IMR-90 (cell line): Measurements from ENCODE around the gene CCR5AS.

Experiments used
- ATAC-seq: fragments of 200-7000 bp; cut with Tn5 transposase; 2 replicates; pipeline ENCODE4 v1.9.1; 2020; ENCODE audit warnings: low read depth, mild to moderate bottlenecking, moderate library complexity
- BruUV-seq: library from RNA; stranded (reverse); fragments of 400-500 nt; replicated peaks from 2 replicates; lab custom pipeline; 2021; lab: Mats Ljungman, UMichigan
- CTCF ChIA-PET: fragments of 300-600 bp; formaldehyde crosslinking; extraction: SDS; loops from one replicate; lab custom pipeline; 2021; ENCODE audit warnings: antibody characterized with exemption; lab: Yijun Ruan, JAX
- POLR2A ChIA-PET: fragments of 300-600 bp; sonication (Branson Sonifier 250); formaldehyde crosslinking; loops from one replicate; lab custom pipeline; 2022; ENCODE audit warnings: antibody characterized with exemption; ENCODE audit not compliant: unreplicated experiment; lab: Charles Lee
- DNase-seq: peaks from one replicate; pipeline ENCODE4 v3.0.0; 2013
- H2AFZ ChIP-seq: replicated peaks from 2 replicates; pipeline ENCODE3; 2013; ENCODE audit warnings: low read length, mild to moderate bottlenecking; ENCODE audit not compliant: poor library complexity
- H2AK5ac ChIP-seq: 2 replicates; pipeline ENCODE4 v1.6.1; 2013; ENCODE audit warnings: low read depth, low read length, inconsistent platforms
- H2AK9ac ChIP-seq: replicated peaks from 2 replicates; pipeline ENCODE3; 2013; ENCODE audit warnings: mild to moderate bottlenecking, low read depth, low read length, moderate library complexity; ENCODE audit not compliant: poor library complexity
- H2BK120ac ChIP-seq: 2 replicates; pipeline ENCODE4 v1.6.1; 2013; ENCODE audit warnings: low read depth, low read length, inconsistent platforms
- H2BK15ac ChIP-seq: 3 replicates; pipeline ENCODE4 v1.6.1; 2013; ENCODE audit warnings: low read depth, low read length, inconsistent platforms
- H2BK20ac ChIP-seq: 2 replicates; pipeline ENCODE4 v1.6.1; 2013; ENCODE audit warnings: low read depth, mild to moderate bottlenecking, inconsistent platforms, low read length, moderate library complexity
- H2BK5ac ChIP-seq: 2 replicates; pipeline ENCODE4 v1.6.1; 2013; ENCODE audit warnings: mild to moderate bottlenecking, low read depth, low read length, inconsistent platforms; ENCODE audit not compliant: poor library complexity, severe bottlenecking
- H3K14ac ChIP-seq: replicated peaks from 2 replicates; pipeline ENCODE4 v1.6.1; 2013; ENCODE audit warnings: low read depth, low read length, inconsistent platforms
- H3K18ac ChIP-seq: 2 replicates; pipeline ENCODE4 v1.6.1; 2013; ENCODE audit warnings: low read depth, low read length, control low read depth
- H3K23ac ChIP-seq: 2 replicates; pipeline ENCODE4 v1.6.1; 2013; ENCODE audit warnings: low read depth, low read length, inconsistent platforms
- H3K27ac ChIP-seq: 2 replicates; pipeline ENCODE4 v1.5.1; 2013; ENCODE audit warnings: mild to moderate bottlenecking, control low read depth, low read length; ENCODE audit not compliant: insufficient read depth
- H3K27me3 ChIP-seq: 2 replicates; pipeline ENCODE4 v1.6.1; 2013; ENCODE audit warnings: low read length; ENCODE audit not compliant: control insufficient read depth, insufficient read depth
- H3K36me3 ChIP-seq: 2 replicates; pipeline ENCODE4 v1.6.1; 2013; ENCODE audit warnings: low read length, mixed read lengths; ENCODE audit not compliant: control insufficient read depth, insufficient read depth
- H3K4ac ChIP-seq: 2 replicates; pipeline ENCODE4 v1.6.1; 2013; ENCODE audit warnings: low read depth, low read length, inconsistent platforms
- H3K4me1 ChIP-seq: 2 replicates; pipeline ENCODE4 v1.6.1; 2013; ENCODE audit warnings: low read length, mixed read lengths; ENCODE audit not compliant: control insufficient read depth, insufficient read depth
- H3K4me2 ChIP-seq: 2 replicates; pipeline ENCODE4 v1.6.1; 2013; ENCODE audit warnings: low read depth, mild to moderate bottlenecking, control low read depth, low read length, moderate library complexity
- H3K4me3 ChIP-seq: 2 replicates; pipeline ENCODE4 v1.5.1; 2013; ENCODE audit warnings: low read depth, mild to moderate bottlenecking, control low read depth, low read length, moderate library complexity; ENCODE audit not compliant: insufficient read depth
- H3K56ac ChIP-seq: 2 replicates; pipeline ENCODE4 v1.6.1; 2013; ENCODE audit warnings: low read length, inconsistent platforms; ENCODE audit not compliant: insufficient read depth; ENCODE audit errors: extremely low read depth
- H3K79me1 ChIP-seq, 2 experiments: 2 replicates each; pipeline ENCODE4 v1.6.1; 2013; ENCODE audit warnings: low read length in 2 of 2, inconsistent platforms in 1 of 2, low read depth in 1 of 2
- H3K9ac ChIP-seq: 2 replicates; pipeline ENCODE4 v1.6.1; 2013; ENCODE audit warnings: low read depth, low read length, control low read depth
- H3K9me1 ChIP-seq: 2 replicates; pipeline ENCODE4 v1.6.1; 2013; ENCODE audit warnings: low read length, inconsistent platforms; ENCODE audit not compliant: insufficient read depth
- H3K9me3 ChIP-seq: 2 replicates; pipeline ENCODE4 v1.6.1; 2013; ENCODE audit warnings: low read length; ENCODE audit not compliant: control insufficient read depth, insufficient read depth
- H4K20me1 ChIP-seq: 2 replicates; pipeline ENCODE4 v1.6.1; 2013; ENCODE audit warnings: low read length, inconsistent platforms; ENCODE audit not compliant: insufficient read depth
- H4K5ac ChIP-seq: 2 replicates; pipeline ENCODE4 v1.6.1; 2013; ENCODE audit warnings: mild to moderate bottlenecking, low read depth, low read length, control low read depth
- H4K8ac ChIP-seq, 2 experiments: 2 replicates each; pipeline ENCODE4 v1.6.1; 2013; ENCODE audit warnings: low read depth in 2 of 2, low read length in 2 of 2, control low read depth in 1 of 2, inconsistent platforms in 1 of 2
- H4K91ac ChIP-seq: 2 replicates; pipeline ENCODE4 v1.6.1; 2013; ENCODE audit warnings: low read depth, low read length, inconsistent platforms; ENCODE audit not compliant: insufficient read depth
- BHLHE40 ChIP-seq: fragments of 150-350 bp; IDR thresholded peaks from 2 replicates; pipeline ENCODE4 v1.6.1; 2016; ENCODE audit warnings: mild to moderate bottlenecking, low read depth, low read length
- FOS ChIP-seq: fragments of 150-350 bp; IDR thresholded peaks from 2 replicates; pipeline ENCODE4 v1.6.1; 2016; ENCODE audit warnings: low read depth, low read length
- MXI1 ChIP-seq: IDR thresholded peaks from 2 replicates; pipeline ENCODE4 v1.6.1; 2012; ENCODE audit warnings: low read depth, mild to moderate bottlenecking, low read length, moderate library complexity, borderline replicate concordance
- POLR2A ChIP-seq: IDR thresholded peaks from 2 replicates; pipeline ENCODE4 v1.6.1; 2012; ENCODE audit warnings: mild to moderate bottlenecking, low read depth, low read length
- RCOR1 ChIP-seq: IDR thresholded peaks from 2 replicates; pipeline ENCODE4 v1.6.1; 2012; ENCODE audit warnings: mild to moderate bottlenecking, low read length, improper control_type of control experiment; ENCODE audit not compliant: insufficient replicate concordance
- dilution Hi-C: fragments of 300-500 bp; cut with HindIII; formaldehyde crosslinking; loops from one replicate; pipeline ENCODE4 v1.14.3; 2018; ENCODE audit warnings: low sequenced_read_pairs; ENCODE audit not compliant: unreplicated experiment
- in situ Hi-C: fragments of 300-500 bp; cut with MboI; formaldehyde crosslinking; loops from 3 replicates; pipeline ENCODE4 v1.14.3; 2019; ENCODE audit warnings: low sequenced_read_pairs, inconsistent platforms, mixed read lengths
- intact Hi-C: fragments of 100-400 bp; cut with micrococcal nuclease; formaldehyde crosslinking; loops from 2 replicates; pipeline ENCODE4 v1.10.0; 2022
- TF ChIP-seq, protein P1 (sequence below): conservative IDR thresholded peaks from 2 replicates; pipeline ENCODE4 v1.5.1; 2012; ENCODE audit warnings: mild to moderate bottlenecking, low read depth, low read length, improper control_type of control experiment
- TF ChIP-seq, protein P2 (sequence below): fragments of 150-350 bp; IDR thresholded peaks from 2 replicates; pipeline ENCODE4 v1.6.1; 2017; ENCODE audit warnings: mild to moderate bottlenecking, antibody characterized with exemption, low read length, low read depth

CCR5AS gene

DNA sequence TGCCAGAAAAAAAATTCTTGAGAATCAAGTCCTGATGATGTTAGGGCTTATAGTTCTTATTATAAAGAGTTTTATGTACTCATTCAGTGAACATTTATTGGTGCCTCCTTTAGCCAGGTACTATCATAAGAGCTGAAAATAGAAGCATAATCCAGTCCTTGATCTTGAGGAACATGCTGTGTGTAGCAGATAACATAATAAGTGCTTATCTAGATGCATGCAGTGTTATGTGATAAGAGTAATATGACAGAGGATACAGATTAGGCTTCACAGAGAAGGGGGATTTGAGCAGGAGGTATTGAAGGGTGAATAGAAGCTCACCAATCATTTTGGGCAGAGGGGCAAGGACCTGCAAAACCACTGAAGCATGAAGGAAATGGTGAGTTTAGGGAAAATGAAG lies 51.9 kb downstream of the CCR5AS start:
- DNase-seq (no peak), ATAC-seq (no peak)
- TF ChIP-seq RCOR1, result no peak
- TF ChIP-seq MXI1, result no peak
- TF ChIP-seq BHLHE40, result no peak
- TF ChIP-seq, protein P1, sequence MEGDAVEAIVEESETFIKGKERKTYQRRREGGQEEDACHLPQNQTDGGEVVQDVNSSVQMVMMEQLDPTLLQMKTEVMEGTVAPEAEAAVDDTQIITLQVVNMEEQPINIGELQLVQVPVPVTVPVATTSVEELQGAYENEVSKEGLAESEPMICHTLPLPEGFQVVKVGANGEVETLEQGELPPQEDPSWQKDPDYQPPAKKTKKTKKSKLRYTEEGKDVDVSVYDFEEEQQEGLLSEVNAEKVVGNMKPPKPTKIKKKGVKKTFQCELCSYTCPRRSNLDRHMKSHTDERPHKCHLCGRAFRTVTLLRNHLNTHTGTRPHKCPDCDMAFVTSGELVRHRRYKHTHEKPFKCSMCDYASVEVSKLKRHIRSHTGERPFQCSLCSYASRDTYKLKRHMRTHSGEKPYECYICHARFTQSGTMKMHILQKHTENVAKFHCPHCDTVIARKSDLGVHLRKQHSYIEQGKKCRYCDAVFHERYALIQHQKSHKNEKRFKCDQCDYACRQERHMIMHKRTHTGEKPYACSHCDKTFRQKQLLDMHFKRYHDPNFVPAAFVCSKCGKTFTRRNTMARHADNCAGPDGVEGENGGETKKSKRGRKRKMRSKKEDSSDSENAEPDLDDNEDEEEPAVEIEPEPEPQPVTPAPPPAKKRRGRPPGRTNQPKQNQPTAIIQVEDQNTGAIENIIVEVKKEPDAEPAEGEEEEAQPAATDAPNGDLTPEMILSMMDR, result no peak
- no peak for TF ChIP-seq FOS
- TF ChIP-seq, protein P2, sequence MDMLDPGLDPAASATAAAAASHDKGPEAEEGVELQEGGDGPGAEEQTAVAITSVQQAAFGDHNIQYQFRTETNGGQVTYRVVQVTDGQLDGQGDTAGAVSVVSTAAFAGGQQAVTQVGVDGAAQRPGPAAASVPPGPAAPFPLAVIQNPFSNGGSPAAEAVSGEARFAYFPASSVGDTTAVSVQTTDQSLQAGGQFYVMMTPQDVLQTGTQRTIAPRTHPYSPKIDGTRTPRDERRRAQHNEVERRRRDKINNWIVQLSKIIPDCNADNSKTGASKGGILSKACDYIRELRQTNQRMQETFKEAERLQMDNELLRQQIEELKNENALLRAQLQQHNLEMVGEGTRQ, result no peak
- TF ChIP-seq POLR2A, result no peak
- no peak overlapping the region for H3K4me2 ChIP-seq
- H3K36me3 ChIP-seq, result no peaks in the 10 kb centered on the region
- H2AK5ac ChIP-seq, result no peak overlapping the region
- CTCF ChIA-PET, result no interaction called here
- no peak overlapping the region for H2AFZ ChIP-seq
- H4K20me1 ChIP-seq, result no peaks in the 10 kb centered on the region
- peaks cover 50% of the 10 kb centered on the region for H3K27me3 ChIP-seq
- H3K27ac ChIP-seq, result no peak overlapping the region
- no peak overlapping the region for H3K4ac ChIP-seq
- no peak overlapping the region for H2BK120ac ChIP-seq
- H2AK9ac ChIP-seq, result no peak overlapping the region
- POLR2A ChIA-PET, result no interaction called here
- no peak overlapping the region for H2BK20ac ChIP-seq
- no peaks in the 10 kb centered on the region for H3K4me1 ChIP-seq
- dilution Hi-C loops, result no loop called here
- no peak overlapping the region for H4K8ac ChIP-seq
- no peak overlapping the region for H4K91ac ChIP-seq
- H3K23ac ChIP-seq, result no peak overlapping the region
- H3K56ac ChIP-seq, result no peak overlapping the region
- H2BK5ac ChIP-seq, result no peak overlapping the region
- no peak overlapping the region for H3K4me3 ChIP-seq
- no TSS peak for BruUV-seq
- no peaks in the 10 kb centered on the region for H3K79me1 ChIP-seq
- H3K14ac ChIP-seq, result no peak overlapping the region
- no peaks in the 10 kb centered on the region for H3K9me3 ChIP-seq
- H4K5ac ChIP-seq, result no peak overlapping the region
- H3K9ac ChIP-seq, result no peak overlapping the region
- in situ Hi-C loops, result no loop called here
- intact Hi-C loops, result no loop called here
- no peak overlapping the region for H2BK15ac ChIP-seq
- H3K18ac ChIP-seq, result no peak overlapping the region
- no peaks in the 10 kb centered on the region for H3K9me1 ChIP-seq
